ENCODE results near the gene RAB7B. TPM values are rescaled to one million over a fixed set of nuclear protein-coding genes. Genes with fewer than 3 reads are reported as not detected.

RAB7B gene
- total RNA-seq, 1 donor from 2014 or later = 0.78 TPM

DNA sequence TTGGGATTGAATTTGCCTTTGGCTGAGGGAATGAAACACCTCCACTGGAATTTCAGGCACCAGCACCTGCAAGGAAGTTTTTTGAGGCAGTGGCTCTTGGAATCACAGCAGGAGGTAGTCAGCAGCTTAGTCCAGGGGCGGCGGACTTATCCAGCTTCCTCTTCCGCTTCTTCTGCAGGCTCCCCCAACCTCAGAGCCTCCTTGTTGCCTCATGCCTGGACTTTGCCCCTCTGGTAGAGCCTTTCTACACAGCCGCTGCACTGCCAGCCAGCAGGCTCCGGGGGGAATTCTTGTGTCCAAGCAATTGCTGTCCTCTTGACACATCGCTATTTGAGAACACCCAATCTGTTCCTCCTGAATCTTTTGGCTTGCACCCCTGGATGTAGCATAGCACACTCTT is 45.4 kb upstream of the RAB7B start:
- Mint-ChIP-seq H3K4me3 (ENCODE audit: unreplicated experiment) (no peak overlapping the region), H3K27me3 (ENCODE audit: unreplicated experiment) (peaks cover 32% of the 10 kb centered on the region), H3K9me3 (ENCODE audit: unreplicated experiment) (no peaks in the 10 kb centered on the region), H3K36me3 (ENCODE audit: unreplicated experiment) (no peaks in the 10 kb centered on the region), H3K27ac (ENCODE audit: unreplicated experiment) (no peak overlapping the region), H3K4me1 (ENCODE audit: unreplicated experiment) (no peaks in the 10 kb centered on the region)
- no peak for DNase-seq (ENCODE audit: extremely low spot score, unreplicated experiment)
- TF ChIP-seq, protein P1, sequence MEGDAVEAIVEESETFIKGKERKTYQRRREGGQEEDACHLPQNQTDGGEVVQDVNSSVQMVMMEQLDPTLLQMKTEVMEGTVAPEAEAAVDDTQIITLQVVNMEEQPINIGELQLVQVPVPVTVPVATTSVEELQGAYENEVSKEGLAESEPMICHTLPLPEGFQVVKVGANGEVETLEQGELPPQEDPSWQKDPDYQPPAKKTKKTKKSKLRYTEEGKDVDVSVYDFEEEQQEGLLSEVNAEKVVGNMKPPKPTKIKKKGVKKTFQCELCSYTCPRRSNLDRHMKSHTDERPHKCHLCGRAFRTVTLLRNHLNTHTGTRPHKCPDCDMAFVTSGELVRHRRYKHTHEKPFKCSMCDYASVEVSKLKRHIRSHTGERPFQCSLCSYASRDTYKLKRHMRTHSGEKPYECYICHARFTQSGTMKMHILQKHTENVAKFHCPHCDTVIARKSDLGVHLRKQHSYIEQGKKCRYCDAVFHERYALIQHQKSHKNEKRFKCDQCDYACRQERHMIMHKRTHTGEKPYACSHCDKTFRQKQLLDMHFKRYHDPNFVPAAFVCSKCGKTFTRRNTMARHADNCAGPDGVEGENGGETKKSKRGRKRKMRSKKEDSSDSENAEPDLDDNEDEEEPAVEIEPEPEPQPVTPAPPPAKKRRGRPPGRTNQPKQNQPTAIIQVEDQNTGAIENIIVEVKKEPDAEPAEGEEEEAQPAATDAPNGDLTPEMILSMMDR (IDR thresholded peaks at IDR 0.05) = no peak

DNA sequence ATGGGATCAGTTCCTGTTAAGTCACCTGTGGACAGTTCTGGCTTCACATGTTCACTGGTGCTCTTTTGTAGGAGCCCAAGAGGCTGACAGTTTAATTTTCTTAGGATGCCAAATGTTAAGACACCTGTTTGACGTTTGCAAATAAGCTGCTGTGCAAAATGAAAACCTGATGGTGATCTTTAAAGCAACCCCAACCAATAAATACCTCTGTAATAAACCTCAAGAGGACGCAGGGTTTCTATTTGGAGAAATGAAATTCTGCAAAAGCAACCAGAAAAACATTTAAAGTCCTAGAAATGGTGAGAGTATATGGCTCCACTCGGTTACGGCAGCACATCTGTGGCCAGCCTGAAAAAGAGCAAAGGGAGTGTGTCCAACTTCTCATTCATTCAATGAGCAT is 44.1 kb upstream of the RAB7B start:
- DNase-seq (ENCODE audit: extremely low spot score, unreplicated experiment) = no peak
- no peak overlapping the region for H3K4me3 Mint-ChIP-seq (ENCODE audit: unreplicated experiment)
- H3K27ac Mint-ChIP-seq (ENCODE audit: unreplicated experiment) = no peak overlapping the region
- H3K4me1 Mint-ChIP-seq (ENCODE audit: unreplicated experiment) = no peaks in the 10 kb centered on the region
- no peaks in the 10 kb centered on the region for H3K36me3 Mint-ChIP-seq (ENCODE audit: unreplicated experiment)
- H3K9me3 Mint-ChIP-seq (ENCODE audit: unreplicated experiment) = no peaks in the 10 kb centered on the region
- TF ChIP-seq, protein P1 (IDR thresholded peaks at IDR 0.05) = no peak
- peaks cover 32% of the 10 kb centered on the region for H3K27me3 Mint-ChIP-seq (ENCODE audit: unreplicated experiment)

DNA sequence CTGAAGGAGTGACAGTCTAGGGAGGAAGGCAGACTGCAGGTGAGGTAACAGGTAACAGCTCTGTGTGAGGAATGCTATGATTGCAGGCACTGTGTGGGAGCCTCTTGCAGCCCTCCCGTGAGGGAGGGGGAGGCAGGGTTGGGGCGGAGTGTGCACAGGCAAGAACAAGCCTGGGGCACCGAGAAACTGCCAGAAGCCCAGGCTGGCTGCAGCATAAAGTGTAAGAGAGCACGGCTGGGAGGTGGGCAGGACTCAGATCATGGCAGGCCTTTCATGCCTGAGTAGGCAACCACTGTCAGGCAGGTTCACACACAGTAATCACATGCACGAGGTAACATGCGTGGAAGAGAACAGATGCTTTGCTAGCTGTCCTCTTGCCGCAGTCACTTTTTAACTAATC is 38.4 kb upstream of the RAB7B start:
- Mint-ChIP-seq H3K36me3 (ENCODE audit: unreplicated experiment) (no peaks in the 10 kb centered on the region), H3K27ac (ENCODE audit: unreplicated experiment) (no peak overlapping the region)
- TF ChIP-seq, protein P1 (IDR thresholded peaks at IDR 0.05) = no peak

DNA sequence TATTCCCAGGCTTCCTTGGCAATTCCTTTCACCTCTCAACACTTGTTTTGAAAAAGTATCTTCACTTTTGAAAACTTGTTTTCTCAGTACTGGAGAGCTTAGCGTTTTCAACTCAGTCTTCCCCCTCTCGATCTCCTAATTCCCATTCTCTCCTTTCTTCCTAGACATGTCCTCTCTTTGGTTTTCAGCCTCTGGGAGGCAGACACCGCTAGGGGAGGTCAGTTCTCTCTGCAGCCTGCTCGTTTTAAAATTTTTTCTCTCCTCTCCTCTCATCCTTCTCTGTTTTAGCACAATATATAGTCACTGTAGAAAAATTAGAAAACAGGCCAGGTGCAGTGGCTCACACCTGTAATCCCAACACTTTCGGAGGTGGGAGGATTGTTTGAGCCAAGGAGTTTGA is 37.1 kb upstream of the RAB7B start:
- Mint-ChIP-seq H3K36me3 (ENCODE audit: unreplicated experiment) (no peaks in the 10 kb centered on the region), H3K4me3 (ENCODE audit: unreplicated experiment) (no peak overlapping the region), H3K27me3 (ENCODE audit: unreplicated experiment) (peaks cover 52% of the 10 kb centered on the region), H3K9me3 (ENCODE audit: unreplicated experiment) (no peaks in the 10 kb centered on the region), H3K27ac (ENCODE audit: unreplicated experiment) (no peak overlapping the region), H3K4me1 (ENCODE audit: unreplicated experiment) (no peaks in the 10 kb centered on the region)
- TF ChIP-seq, protein P1 (IDR thresholded peaks at IDR 0.05) = no peak
- no peak for DNase-seq (ENCODE audit: extremely low spot score, unreplicated experiment)

More for the DNA sequence above, 38.4 kb upstream of the RAB7B start:
- peaks cover 49% of the 10 kb centered on the region for H3K27me3 Mint-ChIP-seq (ENCODE audit: unreplicated experiment)
- no peaks in the 10 kb centered on the region for H3K4me1 Mint-ChIP-seq (ENCODE audit: unreplicated experiment)
- H3K4me3 Mint-ChIP-seq (ENCODE audit: unreplicated experiment) = no peak overlapping the region
- DNase-seq (ENCODE audit: extremely low spot score, unreplicated experiment) = peak; percentile 77
- no peaks in the 10 kb centered on the region for H3K9me3 Mint-ChIP-seq (ENCODE audit: unreplicated experiment)

DNA sequence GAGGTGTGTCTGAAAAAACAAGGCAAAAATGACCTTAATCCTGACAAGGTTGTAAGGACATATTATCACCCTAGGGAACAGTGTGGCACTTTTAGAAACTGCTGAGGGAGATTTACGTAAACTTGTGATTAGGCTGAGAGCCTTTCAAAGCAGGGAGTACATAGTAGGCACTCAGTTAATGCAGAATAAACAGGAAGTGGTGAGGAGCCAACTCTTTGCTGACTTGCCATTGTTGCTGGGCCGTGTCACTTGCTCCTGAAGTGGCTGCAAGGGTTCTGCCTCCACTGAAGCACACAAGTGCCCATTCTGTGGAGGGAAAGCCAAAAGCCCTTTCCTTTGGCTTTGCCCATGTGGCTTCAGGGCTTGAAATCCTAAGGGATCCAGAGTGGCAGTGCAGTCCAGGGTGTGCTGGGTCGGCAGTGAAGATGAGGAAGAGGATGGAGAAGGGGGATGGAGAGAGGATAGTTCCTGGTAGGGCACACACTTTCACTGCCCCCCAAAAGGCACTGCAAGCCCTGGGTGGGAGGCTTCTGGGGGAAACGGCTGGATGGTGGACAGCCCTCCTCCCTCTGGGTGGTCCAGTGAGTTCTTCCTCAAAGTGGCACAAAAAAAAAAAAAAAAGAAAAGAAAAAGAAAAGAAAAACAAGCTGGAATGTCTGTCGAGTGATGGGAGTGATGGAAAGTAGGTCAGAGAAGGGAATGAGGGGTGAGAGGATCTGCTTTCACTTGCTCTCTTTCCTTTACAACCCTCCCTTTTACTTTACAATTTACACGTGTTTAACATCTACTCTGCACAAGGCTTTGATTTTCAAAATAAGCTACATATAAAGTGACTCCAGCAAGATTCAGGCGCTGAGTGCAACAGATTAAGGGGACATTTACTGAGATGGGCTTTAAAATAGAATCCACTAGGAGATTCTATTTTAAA is 36.1 kb upstream of the RAB7B start:
- DNase-seq (ENCODE audit: extremely low spot score, unreplicated experiment) = peak; percentile 68
- TF ChIP-seq, protein P1 (IDR thresholded peaks at IDR 0.05) = no peak
- Mint-ChIP-seq H3K27me3 (ENCODE audit: unreplicated experiment) (peaks cover 61% of the 10 kb centered on the region), H3K4me1 (ENCODE audit: unreplicated experiment) (no peaks in the 10 kb centered on the region), H3K36me3 (ENCODE audit: unreplicated experiment) (no peaks in the 10 kb centered on the region), H3K9me3 (ENCODE audit: unreplicated experiment) (no peaks in the 10 kb centered on the region), H3K4me3 (ENCODE audit: unreplicated experiment) (no peak overlapping the region), H3K27ac (ENCODE audit: unreplicated experiment) (no peak overlapping the region)
